ENCODE measurements around the gene FAM216A.
"Not testable (repeated sequence)": the region's sequence is repeated elsewhere in the genome, so short reads cannot be mapped to it uniquely, and the experiment has no call there.

FAM216A gene

GRCh38 chr12:110451263-110451662, 17.4 kb upstream of the FAM216A start:
- H3K36me3 ChIP-seq (ENCODE audit: control insufficient read depth, insufficient read depth, low read length): no peaks in the 10 kb centered on the region
- H3K27ac ChIP-seq (ENCODE audit: low read depth, low read length): no peak overlapping the region
- H3K27me3 ChIP-seq (ENCODE audit: control insufficient read depth, insufficient read depth, low read length): no peaks in the 10 kb centered on the region
- H3K9ac ChIP-seq (ENCODE audit: low read length): no peak overlapping the region
- peaks cover 3% of the 10 kb centered on the region for H3K4me1 ChIP-seq (ENCODE audit: control insufficient read depth, insufficient read depth, low read length)
- H3K4me3 ChIP-seq (ENCODE audit: low read length): no peak overlapping the region

- H3K4me3 ChIP-seq (ENCODE audit: low read length): no peak overlapping the region
- no peak overlapping the region for H3K9ac ChIP-seq (ENCODE audit: low read length)
- no peaks in the 10 kb centered on the region for H3K36me3 ChIP-seq (ENCODE audit: control insufficient read depth, insufficient read depth, low read length)
- no peak overlapping the region for H3K27ac ChIP-seq (ENCODE audit: low read depth, low read length)
- H3K27me3 ChIP-seq (ENCODE audit: control insufficient read depth, insufficient read depth, low read length): no peaks in the 10 kb centered on the region
- H3K4me1 ChIP-seq (ENCODE audit: control insufficient read depth, insufficient read depth, low read length): peaks cover 3% of the 10 kb centered on the region
Observed at GRCh38 chr12:110453569-110454296, 14.9 kb upstream of the FAM216A start.

- no peak overlapping the region for H3K27ac ChIP-seq (ENCODE audit: low read depth, low read length)
- no peaks in the 10 kb centered on the region for H3K4me1 ChIP-seq (ENCODE audit: control insufficient read depth, insufficient read depth, low read length)
- no peak overlapping the region for H3K4me3 ChIP-seq (ENCODE audit: low read length)
- H3K27me3 ChIP-seq (ENCODE audit: control insufficient read depth, insufficient read depth, low read length): no peaks in the 10 kb centered on the region
- no peak overlapping the region for H3K9ac ChIP-seq (ENCODE audit: low read length)
- peaks cover 9% of the 10 kb centered on the region for H3K36me3 ChIP-seq (ENCODE audit: control insufficient read depth, insufficient read depth, low read length)
Observed at GRCh38 chr12:110458756-110459155, 9.9 kb upstream of the FAM216A start.

GRCh38 chr12:110461189-110461588, 7.5 kb upstream of the FAM216A start:
- not testable (repeated sequence) for H3K9ac ChIP-seq (ENCODE audit: low read length); H3K27ac ChIP-seq (ENCODE audit: low read depth, low read length); H3K4me1 ChIP-seq (ENCODE audit: control insufficient read depth, insufficient read depth, low read length); H3K36me3 ChIP-seq (ENCODE audit: control insufficient read depth, insufficient read depth, low read length); H3K4me3 ChIP-seq (ENCODE audit: low read length); H3K27me3 ChIP-seq (ENCODE audit: control insufficient read depth, insufficient read depth, low read length)

- no peak overlapping the region for H3K9ac ChIP-seq (ENCODE audit: low read length)
- H3K27me3 ChIP-seq (ENCODE audit: control insufficient read depth, insufficient read depth, low read length): no peaks in the 10 kb centered on the region
- H3K4me1 ChIP-seq (ENCODE audit: control insufficient read depth, insufficient read depth, low read length): peaks cover 11% of the 10 kb centered on the region
- peaks cover 7% of the 10 kb centered on the region for H3K36me3 ChIP-seq (ENCODE audit: control insufficient read depth, insufficient read depth, low read length)
- no peak overlapping the region for H3K27ac ChIP-seq (ENCODE audit: low read depth, low read length)
- no peak overlapping the region for H3K4me3 ChIP-seq (ENCODE audit: low read length)
Observed at GRCh38 chr12:110465024-110465423, 3.6 kb upstream of the FAM216A start.

GRCh38 chr12:110465765-110466164, 2.9 kb upstream of the FAM216A start:
- not testable (repeated sequence) for H3K27ac ChIP-seq (ENCODE audit: low read depth, low read length); H3K27me3 ChIP-seq (ENCODE audit: control insufficient read depth, insufficient read depth, low read length); H3K9ac ChIP-seq (ENCODE audit: low read length); H3K4me3 ChIP-seq (ENCODE audit: low read length); H3K36me3 ChIP-seq (ENCODE audit: control insufficient read depth, insufficient read depth, low read length)
- peaks cover 11% of the 10 kb centered on the region for H3K4me1 ChIP-seq (ENCODE audit: control insufficient read depth, insufficient read depth, low read length)

- Histone ChIP-seq H3K36me3 (ENCODE audit: control insufficient read depth, insufficient read depth, low read length) (peaks cover 2% of the 10 kb centered on the region), H3K27ac (ENCODE audit: low read depth, low read length) (no peak overlapping the region), H3K27me3 (ENCODE audit: control insufficient read depth, insufficient read depth, low read length) (no peaks in the 10 kb centered on the region), H3K9ac (ENCODE audit: low read length) (no peak overlapping the region), H3K4me1 (ENCODE audit: control insufficient read depth, insufficient read depth, low read length) (peaks cover 11% of the 10 kb centered on the region), H3K4me3 (ENCODE audit: low read length) (peak overlapping the region; percentile 33)
Observed at GRCh38 chr12:110466791-110467190, 1.9 kb upstream of the FAM216A start.

GRCh38 chr12:110467847-110468213, 815 bp upstream of the FAM216A start:
- H3K4me1 ChIP-seq (ENCODE audit: control insufficient read depth, insufficient read depth, low read length): peaks cover 11% of the 10 kb centered on the region
- peak overlapping the region; percentile 66 for H3K27ac ChIP-seq (ENCODE audit: low read depth, low read length)
- no peaks in the 10 kb centered on the region for H3K27me3 ChIP-seq (ENCODE audit: control insufficient read depth, insufficient read depth, low read length)
- H3K4me3 ChIP-seq (ENCODE audit: low read length): peak overlapping the region; percentile 99
- H3K9ac ChIP-seq (ENCODE audit: low read length): peak overlapping the region; percentile 89
- H3K36me3 ChIP-seq (ENCODE audit: control insufficient read depth, insufficient read depth, low read length): no peaks in the 10 kb centered on the region

- H3K27ac ChIP-seq (ENCODE audit: low read depth, low read length): no peak overlapping the region
- H3K4me1 ChIP-seq (ENCODE audit: control insufficient read depth, insufficient read depth, low read length): no peaks in the 10 kb centered on the region
- no peaks in the 10 kb centered on the region for H3K36me3 ChIP-seq (ENCODE audit: control insufficient read depth, insufficient read depth, low read length)
- no peak overlapping the region for H3K9ac ChIP-seq (ENCODE audit: low read length)
- no peaks in the 10 kb centered on the region for H3K27me3 ChIP-seq (ENCODE audit: control insufficient read depth, insufficient read depth, low read length)
- H3K4me3 ChIP-seq (ENCODE audit: low read length): no peak overlapping the region
Observed at GRCh38 chr12:110475426-110475825, 6.8 kb downstream of the FAM216A start.

- H3K27me3 ChIP-seq (ENCODE audit: control insufficient read depth, insufficient read depth, low read length): no peaks in the 10 kb centered on the region
- H3K27ac ChIP-seq (ENCODE audit: low read depth, low read length): no peak overlapping the region
- H3K9ac ChIP-seq (ENCODE audit: low read length): no peak overlapping the region
- no peaks in the 10 kb centered on the region for H3K4me1 ChIP-seq (ENCODE audit: control insufficient read depth, insufficient read depth, low read length)
- no peak overlapping the region for H3K4me3 ChIP-seq (ENCODE audit: low read length)
- H3K36me3 ChIP-seq (ENCODE audit: control insufficient read depth, insufficient read depth, low read length): peaks cover 5% of the 10 kb centered on the region
Observed at GRCh38 chr12:110498984-110499706, 30.5 kb downstream of the FAM216A start.

GRCh38 chr12:110501399-110501751, 32.7 kb downstream of the FAM216A start:
- Histone ChIP-seq H3K27me3 (ENCODE audit: control insufficient read depth, insufficient read depth, low read length) (no peaks in the 10 kb centered on the region), H3K27ac (ENCODE audit: low read depth, low read length) (peak overlapping the region; percentile 84), H3K9ac (ENCODE audit: low read length) (peak overlapping the region; percentile 95), H3K4me3 (ENCODE audit: low read length) (peak overlapping the region; percentile 97), H3K36me3 (ENCODE audit: control insufficient read depth, insufficient read depth, low read length) (no peaks in the 10 kb centered on the region), H3K4me1 (ENCODE audit: control insufficient read depth, insufficient read depth, low read length) (no peaks in the 10 kb centered on the region)

- H3K4me1 ChIP-seq (ENCODE audit: control insufficient read depth, insufficient read depth, low read length): no peaks in the 10 kb centered on the region
- H3K27ac ChIP-seq (ENCODE audit: low read depth, low read length): peak within 1 kb of the TSS; percentile 84
Observed at GRCh38 chr12:110501752-110502738, 33.4 kb downstream of the FAM216A start, which contains the start of the genes RAD9B and VPS29. TSS of gene RAD9B (plus strand) at chr12:110502331. CDS start at chr12:110502338, 7 bp downstream. TSS of gene VPS29 (minus strand) at chr12:110502111. CDS start at chr12:110502051, 60 bp downstream.

More at GRCh38 chr12:110501752-110502738, 33.4 kb downstream of the FAM216A start, which contains the start of the genes RAD9B and VPS29:
- no peaks in the 10 kb centered on the region for H3K27me3 ChIP-seq (ENCODE audit: control insufficient read depth, insufficient read depth, low read length)
- peak within 1 kb of the TSS; percentile 95 for H3K9ac ChIP-seq (ENCODE audit: low read length)
- H3K36me3 ChIP-seq (ENCODE audit: control insufficient read depth, insufficient read depth, low read length): no peaks in the 10 kb centered on the region
- peak within 1 kb of the TSS; percentile 97 for H3K4me3 ChIP-seq (ENCODE audit: low read length)

Data from rectal smooth muscle tissue (tissue), 1 donor.